ENCODE data around the gene UBFD1. TPM values are rescaled to one million over a fixed set of nuclear protein-coding genes. Genes with fewer than 3 reads are reported as not detected.

The UBFD1 gene
- total and polyA plus RNA-seq, 2 of the 8 experiments (the other 6 are each of a cell fraction or from before 2014, with no cell fraction given) = 66.3 to 106 TPM

DNA sequence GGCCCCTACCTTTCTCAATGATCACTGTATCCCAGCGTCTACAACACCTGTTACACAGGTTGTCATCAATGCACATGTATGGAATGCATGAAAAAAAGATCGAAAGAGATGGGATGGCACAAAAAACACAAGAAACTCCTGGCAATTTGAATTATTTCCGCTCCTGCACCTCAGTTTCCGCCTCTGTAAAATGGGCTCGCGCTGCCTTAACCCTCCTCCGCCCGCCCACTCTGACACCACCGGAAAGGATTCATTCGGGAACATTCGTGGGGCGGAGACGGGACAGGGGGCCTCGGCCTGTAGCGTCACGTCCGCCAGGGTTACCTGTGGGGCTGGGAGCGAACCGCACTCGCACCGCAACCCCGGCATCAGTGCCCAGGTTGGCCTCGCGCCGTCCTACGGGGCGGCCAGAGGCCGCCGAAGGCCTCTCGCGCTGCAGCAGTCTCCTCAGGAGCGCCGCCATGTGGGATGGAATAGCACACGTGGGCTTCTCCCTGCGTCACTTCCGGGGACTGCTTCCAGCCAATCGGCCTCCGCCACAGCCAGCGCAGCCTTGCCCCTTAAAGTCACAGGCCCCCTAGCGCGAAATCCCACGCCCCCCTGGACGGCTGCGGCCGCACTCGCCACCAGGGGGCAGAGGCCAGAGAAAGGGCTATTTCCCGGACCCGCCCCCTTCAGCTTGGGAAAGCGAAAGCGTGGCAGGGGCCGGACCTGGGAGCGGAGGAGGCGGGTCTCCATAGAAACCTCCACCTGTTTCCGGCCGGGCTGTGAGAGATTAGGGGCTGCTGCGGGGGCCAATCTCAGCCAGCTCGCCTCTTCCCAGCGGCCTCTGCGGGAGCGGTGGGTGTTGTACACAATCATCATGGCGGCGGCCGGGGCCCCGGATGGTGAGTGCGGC is at the start of gene UBFD1, which contains the start of gene EARS2 (continued):
- TF ChIP-seq, protein P1, sequence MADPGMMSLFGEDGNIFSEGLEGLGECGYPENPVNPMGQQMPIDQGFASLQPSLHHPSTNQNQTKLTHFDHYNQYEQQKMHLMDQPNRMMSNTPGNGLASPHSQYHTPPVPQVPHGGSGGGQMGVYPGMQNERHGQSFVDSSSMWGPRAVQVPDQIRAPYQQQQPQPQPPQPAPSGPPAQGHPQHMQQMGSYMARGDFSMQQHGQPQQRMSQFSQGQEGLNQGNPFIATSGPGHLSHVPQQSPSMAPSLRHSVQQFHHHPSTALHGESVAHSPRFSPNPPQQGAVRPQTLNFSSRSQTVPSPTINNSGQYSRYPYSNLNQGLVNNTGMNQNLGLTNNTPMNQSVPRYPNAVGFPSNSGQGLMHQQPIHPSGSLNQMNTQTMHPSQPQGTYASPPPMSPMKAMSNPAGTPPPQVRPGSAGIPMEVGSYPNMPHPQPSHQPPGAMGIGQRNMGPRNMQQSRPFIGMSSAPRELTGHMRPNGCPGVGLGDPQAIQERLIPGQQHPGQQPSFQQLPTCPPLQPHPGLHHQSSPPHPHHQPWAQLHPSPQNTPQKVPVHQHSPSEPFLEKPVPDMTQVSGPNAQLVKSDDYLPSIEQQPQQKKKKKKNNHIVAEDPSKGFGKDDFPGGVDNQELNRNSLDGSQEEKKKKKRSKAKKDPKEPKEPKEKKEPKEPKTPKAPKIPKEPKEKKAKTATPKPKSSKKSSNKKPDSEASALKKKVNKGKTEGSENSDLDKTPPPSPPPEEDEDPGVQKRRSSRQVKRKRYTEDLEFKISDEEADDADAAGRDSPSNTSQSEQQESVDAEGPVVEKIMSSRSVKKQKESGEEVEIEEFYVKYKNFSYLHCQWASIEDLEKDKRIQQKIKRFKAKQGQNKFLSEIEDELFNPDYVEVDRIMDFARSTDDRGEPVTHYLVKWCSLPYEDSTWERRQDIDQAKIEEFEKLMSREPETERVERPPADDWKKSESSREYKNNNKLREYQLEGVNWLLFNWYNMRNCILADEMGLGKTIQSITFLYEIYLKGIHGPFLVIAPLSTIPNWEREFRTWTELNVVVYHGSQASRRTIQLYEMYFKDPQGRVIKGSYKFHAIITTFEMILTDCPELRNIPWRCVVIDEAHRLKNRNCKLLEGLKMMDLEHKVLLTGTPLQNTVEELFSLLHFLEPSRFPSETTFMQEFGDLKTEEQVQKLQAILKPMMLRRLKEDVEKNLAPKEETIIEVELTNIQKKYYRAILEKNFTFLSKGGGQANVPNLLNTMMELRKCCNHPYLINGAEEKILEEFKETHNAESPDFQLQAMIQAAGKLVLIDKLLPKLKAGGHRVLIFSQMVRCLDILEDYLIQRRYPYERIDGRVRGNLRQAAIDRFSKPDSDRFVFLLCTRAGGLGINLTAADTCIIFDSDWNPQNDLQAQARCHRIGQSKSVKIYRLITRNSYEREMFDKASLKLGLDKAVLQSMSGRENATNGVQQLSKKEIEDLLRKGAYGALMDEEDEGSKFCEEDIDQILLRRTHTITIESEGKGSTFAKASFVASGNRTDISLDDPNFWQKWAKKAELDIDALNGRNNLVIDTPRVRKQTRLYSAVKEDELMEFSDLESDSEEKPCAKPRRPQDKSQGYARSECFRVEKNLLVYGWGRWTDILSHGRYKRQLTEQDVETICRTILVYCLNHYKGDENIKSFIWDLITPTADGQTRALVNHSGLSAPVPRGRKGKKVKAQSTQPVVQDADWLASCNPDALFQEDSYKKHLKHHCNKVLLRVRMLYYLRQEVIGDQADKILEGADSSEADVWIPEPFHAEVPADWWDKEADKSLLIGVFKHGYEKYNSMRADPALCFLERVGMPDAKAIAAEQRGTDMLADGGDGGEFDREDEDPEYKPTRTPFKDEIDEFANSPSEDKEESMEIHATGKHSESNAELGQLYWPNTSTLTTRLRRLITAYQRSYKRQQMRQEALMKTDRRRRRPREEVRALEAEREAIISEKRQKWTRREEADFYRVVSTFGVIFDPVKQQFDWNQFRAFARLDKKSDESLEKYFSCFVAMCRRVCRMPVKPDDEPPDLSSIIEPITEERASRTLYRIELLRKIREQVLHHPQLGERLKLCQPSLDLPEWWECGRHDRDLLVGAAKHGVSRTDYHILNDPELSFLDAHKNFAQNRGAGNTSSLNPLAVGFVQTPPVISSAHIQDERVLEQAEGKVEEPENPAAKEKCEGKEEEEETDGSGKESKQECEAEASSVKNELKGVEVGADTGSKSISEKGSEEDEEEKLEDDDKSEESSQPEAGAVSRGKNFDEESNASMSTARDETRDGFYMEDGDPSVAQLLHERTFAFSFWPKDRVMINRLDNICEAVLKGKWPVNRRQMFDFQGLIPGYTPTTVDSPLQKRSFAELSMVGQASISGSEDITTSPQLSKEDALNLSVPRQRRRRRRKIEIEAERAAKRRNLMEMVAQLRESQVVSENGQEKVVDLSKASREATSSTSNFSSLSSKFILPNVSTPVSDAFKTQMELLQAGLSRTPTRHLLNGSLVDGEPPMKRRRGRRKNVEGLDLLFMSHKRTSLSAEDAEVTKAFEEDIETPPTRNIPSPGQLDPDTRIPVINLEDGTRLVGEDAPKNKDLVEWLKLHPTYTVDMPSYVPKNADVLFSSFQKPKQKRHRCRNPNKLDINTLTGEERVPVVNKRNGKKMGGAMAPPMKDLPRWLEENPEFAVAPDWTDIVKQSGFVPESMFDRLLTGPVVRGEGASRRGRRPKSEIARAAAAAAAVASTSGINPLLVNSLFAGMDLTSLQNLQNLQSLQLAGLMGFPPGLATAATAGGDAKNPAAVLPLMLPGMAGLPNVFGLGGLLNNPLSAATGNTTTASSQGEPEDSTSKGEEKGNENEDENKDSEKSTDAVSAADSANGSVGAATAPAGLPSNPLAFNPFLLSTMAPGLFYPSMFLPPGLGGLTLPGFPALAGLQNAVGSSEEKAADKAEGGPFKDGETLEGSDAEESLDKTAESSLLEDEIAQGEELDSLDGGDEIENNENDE (IDR thresholded peaks at IDR 0.05; ENCODE audit: insufficient replicate concordance, low read length) = no peak
- no peak for TF ChIP-seq MAFK (IDR thresholded peaks at IDR 0.05; ENCODE audit: low read depth, low read length)
- no peak for TF ChIP-seq HDAC6 (IDR thresholded peaks at IDR 0.05; ENCODE audit: low read depth, low read length)
- peak; percentile 89 for TF ChIP-seq YY1 (IDR thresholded peaks at IDR 0.05; ENCODE audit: low read depth, low read length)
- TF ChIP-seq RAD21 (IDR thresholded peaks at IDR 0.05 in 1 of 2, conservative IDR thresholded peaks at IDR 0.05 in 1 of 2; ENCODE audit: low read depth in 2 of 2, low read length in 2 of 2) = peak in 1 of 2 experiments; percentile 0; a peak in 1 of 4 replicates
- TF ChIP-seq, protein P2, sequence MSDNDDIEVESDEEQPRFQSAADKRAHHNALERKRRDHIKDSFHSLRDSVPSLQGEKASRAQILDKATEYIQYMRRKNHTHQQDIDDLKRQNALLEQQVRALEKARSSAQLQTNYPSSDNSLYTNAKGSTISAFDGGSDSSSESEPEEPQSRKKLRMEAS (IDR thresholded peaks at IDR 0.05) = peak; percentile 95
- TF ChIP-seq TAF1 (IDR thresholded peaks at IDR 0.05; ENCODE audit: low read depth, low read length) = peak; percentile 89
- TF ChIP-seq SIN3A (conservative IDR thresholded peaks at IDR 0.05 in 1 of 2, IDR thresholded peaks at IDR 0.05 in 1 of 2; ENCODE audit: low read depth in 1 of 2, low read length in 2 of 2) = peak in 1 of 2 experiments; percentile 92; a peak in 3 of 4 replicates

All from H1 (cell line).